ENCODE measurements around the gene MPZL2. TPM values are rescaled to one million over a fixed set of nuclear protein-coding genes. Genes with fewer than 3 reads are reported as not detected.

The MPZL2 gene
- total RNA-seq, 2 experiments from 2014 or later = 15.8 to 17.8 TPM

- H3K36me3 Mint-ChIP-seq = peaks cover 23% of the 10 kb centered on the region
- H3K9me3 Mint-ChIP-seq = no peaks in the 10 kb centered on the region
- peaks cover 34% of the 10 kb centered on the region for H3K4me1 Mint-ChIP-seq (ENCODE audit: low read depth)
- H3K4me3 Mint-ChIP-seq = peak overlapping the region; percentile 72
- H3K27ac Mint-ChIP-seq = no peak overlapping the region
- POLR2A ChIA-PET = no interaction called here
- no peak for DNase-seq
- intact Hi-C loops (cut with micrococcal nuclease) = no loop called here
- no peaks in the 10 kb centered on the region for H3K27me3 Mint-ChIP-seq
- CTCF ChIA-PET = interaction anchor here (1.0 to 4.7 kb wide), 5 partner anchors 14 to 92 kb away, joined by 3 to 27 read pairs (median 7); no protein-coding TSS in a partner anchor
Observed at GRCh38 chr11:118263112-118263511, 985 bp downstream of the MPZL2 start.

GRCh38 chr11:118260353-118260752, 3.7 kb downstream of the MPZL2 start:
- Mint-ChIP-seq H3K4me1 (ENCODE audit: low read depth) (peaks cover 34% of the 10 kb centered on the region), H3K36me3 (peaks cover 24% of the 10 kb centered on the region), H3K4me3 (no peak overlapping the region), H3K27ac (no peak overlapping the region), H3K27me3 (no peaks in the 10 kb centered on the region), H3K9me3 (no peaks in the 10 kb centered on the region)
- ChIA-PET CTCF (interaction anchor here (1.3 to 4.7 kb wide), 6 partner anchors 19 to 92 kb away, joined by 3 to 27 read pairs (median 4); no protein-coding TSS in a partner anchor), POLR2A (interaction anchor here (0.7 to 1.0 kb wide), 2 partner anchors 48 to 49 kb away, joined by 3 to 5 read pairs; no protein-coding TSS in a partner anchor)
- no peak for DNase-seq
- intact Hi-C loops (cut with micrococcal nuclease) = no loop called here

GRCh38 chr11:118259138-118259537, 5.0 kb downstream of the MPZL2 start:
- DNase-seq = no peak
- CTCF ChIA-PET = interaction anchor here (0.7 to 4.7 kb wide), 12 partner anchors 9 to 138 kb away, joined by 3 to 27 read pairs (median 3); no protein-coding TSS in a partner anchor
- Mint-ChIP-seq H3K9me3 (no peaks in the 10 kb centered on the region), H3K4me3 (no peak overlapping the region), H3K36me3 (peaks cover 29% of the 10 kb centered on the region), H3K27ac (no peak overlapping the region), H3K27me3 (no peaks in the 10 kb centered on the region), H3K4me1 (ENCODE audit: low read depth) (peaks cover 28% of the 10 kb centered on the region)
- POLR2A ChIA-PET = no interaction called here
- intact Hi-C loops (cut with micrococcal nuclease) = no loop called here

GRCh38 chr11:118258410-118258809, 5.7 kb downstream of the MPZL2 start:
- CTCF ChIA-PET = interaction anchor here (1.0 to 4.7 kb wide), 7 partner anchors 9 to 106 kb away, joined by 3 to 27 read pairs (median 4); no protein-coding TSS in a partner anchor
- H3K27ac Mint-ChIP-seq = no peak overlapping the region
- H3K27me3 Mint-ChIP-seq = no peaks in the 10 kb centered on the region
- peaks cover 22% of the 10 kb centered on the region for H3K4me1 Mint-ChIP-seq (ENCODE audit: low read depth)
- H3K9me3 Mint-ChIP-seq = no peaks in the 10 kb centered on the region
- no peak for DNase-seq
- peaks cover 29% of the 10 kb centered on the region for H3K36me3 Mint-ChIP-seq
- POLR2A ChIA-PET = no interaction called here
- no peak overlapping the region for H3K4me3 Mint-ChIP-seq
- intact Hi-C loops (cut with micrococcal nuclease) = no loop called here

- Mint-ChIP-seq H3K4me1 (ENCODE audit: low read depth) (peaks cover 30% of the 10 kb centered on the region), H3K27ac (peak overlapping the region; percentile 97), H3K9me3 (no peaks in the 10 kb centered on the region), H3K36me3 (peaks cover 16% of the 10 kb centered on the region), H3K27me3 (no peaks in the 10 kb centered on the region), H3K4me3 (peak overlapping the region; percentile 99)
- intact Hi-C loops (cut with micrococcal nuclease) = loop anchor here (1.0 to 2.0 kb wide), 2 partner anchors 28 to 35 kb away; no protein-coding TSS in a partner anchor
- ChIA-PET POLR2A (interaction anchor here (1.0 to 2.8 kb wide), 9 partner anchors 11 to 90 kb away, joined by 4 to 31 read pairs (median 5); partner anchors contain the start of genes CD3D, JAML and MPZL2), CTCF (interaction anchor here (0.8 to 4.9 kb wide), 7 partner anchors 12 to 54 kb away, joined by 3 to 23 read pairs (median 5); partner anchors contain the start of genes JAML and MPZL2)
- no peak for DNase-seq
Observed at GRCh38 chr11:118252688-118253087, 11.4 kb downstream of the MPZL2 start.

GRCh38 chr11:118251858-118252652, 12.0 kb downstream of the MPZL2 start, which contains the start of gene MPZL3:
TSS of gene MPZL3 (minus strand) at chr11:118252365. CDS start at chr11:118252294, 71 bp downstream.
- intact Hi-C loops (cut with micrococcal nuclease) = loop anchor here (1.0 to 2.0 kb wide), 4 partner anchors 11 to 35 kb away; no protein-coding TSS in a partner anchor
- peaks cover 37% of the 10 kb centered on the region for H3K4me1 Mint-ChIP-seq (ENCODE audit: low read depth)
- POLR2A ChIA-PET = interaction anchor here (0.7 to 2.8 kb wide), 19 partner anchors 10 to 90 kb away, joined by 3 to 31 read pairs (median 4); partner anchors contain the start of genes CD3D, JAML and MPZL2

GRCh38 chr11:118247041-118247440, 17.1 kb downstream of the MPZL2 start:
- DNase-seq = no peak
- peaks cover 35% of the 10 kb centered on the region for H3K36me3 Mint-ChIP-seq
- intact Hi-C loops (cut with micrococcal nuclease) = loop anchor here (1.0 to 10.0 kb wide), 2 partner anchors 46 to 242 kb away; no protein-coding TSS in a partner anchor
- POLR2A ChIA-PET = interaction anchor here (0.5 to 2.8 kb wide), 13 partner anchors 10 to 265 kb away, joined by 3 to 13 read pairs (median 3); partner anchors contain the start of genes CD3D and JAML
- peak overlapping the region; percentile 87 for H3K27ac Mint-ChIP-seq
- no peaks in the 10 kb centered on the region for H3K9me3 Mint-ChIP-seq
- peak overlapping the region; percentile 11 for H3K4me3 Mint-ChIP-seq
- H3K4me1 Mint-ChIP-seq (ENCODE audit: low read depth) = peaks cover 71% of the 10 kb centered on the region
- no peaks in the 10 kb centered on the region for H3K27me3 Mint-ChIP-seq
- CTCF ChIA-PET = interaction anchor here (0.6 to 2.9 kb wide), 5 partner anchors 23 to 108 kb away, joined by 3 to 26 read pairs (median 3); partner anchors contain the start of gene JAML

More at GRCh38 chr11:118251858-118252652, 12.0 kb downstream of the MPZL2 start, which contains the start of gene MPZL3:
- H3K4me3 Mint-ChIP-seq = peak within 1 kb of the TSS; percentile 99
- CTCF ChIA-PET = interaction anchor here (0.8 to 4.9 kb wide), 11 partner anchors 12 to 236 kb away, joined by 3 to 23 read pairs (median 4); partner anchors contain the start of genes JAML, KMT2A and MPZL2
- DNase-seq = peak; percentile 89
- no peaks in the 10 kb centered on the region for H3K27me3 Mint-ChIP-seq
- H3K36me3 Mint-ChIP-seq = peaks cover 18% of the 10 kb centered on the region
- H3K9me3 Mint-ChIP-seq = no peaks in the 10 kb centered on the region
- peak within 1 kb of the TSS; percentile 97 for H3K27ac Mint-ChIP-seq

- Mint-ChIP-seq H3K36me3 (peaks cover 37% of the 10 kb centered on the region), H3K27ac (peak overlapping the region; percentile 87), H3K4me1 (ENCODE audit: low read depth) (peaks cover 81% of the 10 kb centered on the region), H3K9me3 (no peaks in the 10 kb centered on the region), H3K27me3 (no peaks in the 10 kb centered on the region), H3K4me3 (no peak overlapping the region)
- ChIA-PET CTCF (interaction anchor here (0.9 to 2.9 kb wide), 4 partner anchors 22 to 49 kb away, joined by 3 to 26 read pairs (median 4); partner anchors contain the start of gene JAML), POLR2A (interaction anchor here (0.6 to 2.8 kb wide), 12 partner anchors 9 to 361 kb away, joined by 3 to 13 read pairs (median 4); partner anchors contain the start of genes CD3D and JAML)
- DNase-seq = no peak
- intact Hi-C loops (cut with micrococcal nuclease) = loop anchor here (10.0 kb wide), 1 partner anchor 241 kb away; no protein-coding TSS in a partner anchor
Observed at GRCh38 chr11:118245936-118246562, 18.0 kb downstream of the MPZL2 start.

GRCh38 chr11:118243993-118244762, 19.9 kb downstream of the MPZL2 start:
- intact Hi-C loops (cut with micrococcal nuclease) = loop anchor here (5.0 to 10.0 kb wide), 4 partner anchors 98 to 628 kb away; partner anchors contain the start of genes CD3D and CD3G
- ChIA-PET CTCF (interaction anchor here (0.8 to 1.3 kb wide), 3 partner anchors 20 to 42 kb away, joined by 3 to 6 read pairs (median 3); partner anchors contain the start of gene JAML), POLR2A (interaction anchor here (0.7 to 5.4 kb wide), 5 partner anchors 19 to 33 kb away, joined by 3 to 75 read pairs (median 3); partner anchors contain the start of gene JAML)
- peaks cover 81% of the 10 kb centered on the region for H3K4me1 Mint-ChIP-seq (ENCODE audit: low read depth)
- no peak overlapping the region for H3K4me3 Mint-ChIP-seq
- no peaks in the 10 kb centered on the region for H3K9me3 Mint-ChIP-seq
- peak overlapping the region; percentile 96 for H3K27ac Mint-ChIP-seq
- DNase-seq = no peak
- H3K27me3 Mint-ChIP-seq = no peaks in the 10 kb centered on the region
- H3K36me3 Mint-ChIP-seq = peaks cover 46% of the 10 kb centered on the region

GRCh38 chr11:118243161-118243560, 20.9 kb downstream of the MPZL2 start:
- no peaks in the 10 kb centered on the region for H3K9me3 Mint-ChIP-seq
- POLR2A ChIA-PET = interaction anchor here (0.5 to 5.4 kb wide), 6 partner anchors 8 to 44 kb away, joined by 4 to 97 read pairs (median 29); partner anchors contain the start of genes JAML and MPZL3
- CTCF ChIA-PET = interaction anchor here (3.4 kb wide), 1 partner anchor 41 kb away, joined by 8 read pairs; no protein-coding TSS in a partner anchor
- intact Hi-C loops (cut with micrococcal nuclease) = loop anchor here (5.0 to 10.0 kb wide), 4 partner anchors 99 to 629 kb away; partner anchors contain the start of genes CD3D and CD3G
- peak overlapping the region; percentile 54 for H3K4me3 Mint-ChIP-seq
- no peaks in the 10 kb centered on the region for H3K27me3 Mint-ChIP-seq
- H3K4me1 Mint-ChIP-seq (ENCODE audit: low read depth) = peaks cover 86% of the 10 kb centered on the region
- DNase-seq = no peak
- peaks cover 56% of the 10 kb centered on the region for H3K36me3 Mint-ChIP-seq
- H3K27ac Mint-ChIP-seq = peak overlapping the region; percentile 96
